Left renal cortex interstitium (tissue), 4 donors: ENCODE data around the gene ZMYND19. TPM values are rescaled to one million over a fixed set of nuclear protein-coding genes. Genes with fewer than 3 reads are reported as not detected.
"Not testable (repeated sequence)": the region's sequence is repeated elsewhere in the genome, so short reads cannot be mapped to it uniquely, and the experiment has no call there.

Source experiments
- DNase-seq, 4 donors: peaks; one replicate each; pipeline ENCODE4 v3.0.0-alpha.2; 2013; ENCODE audit warnings: low read depth in 4 of 4, low spot score in 2 of 4, missing footprints in 1 of 4
- polyA plus RNA-seq, 4 donors: library from polyadenylated mRNA; unstranded; fragments of 120-200 nt; gene quantifications; one replicate each; pipeline ENCODE4 v1.2.1, GENCODE V29; 2013; ENCODE audit not compliant: insufficient read length in 4 of 4

Gene ZMYND19
- polyA plus RNA-seq = 10 to 100 TPM; 17.6 to 26.5 (median 23.4) TPM

DNA sequence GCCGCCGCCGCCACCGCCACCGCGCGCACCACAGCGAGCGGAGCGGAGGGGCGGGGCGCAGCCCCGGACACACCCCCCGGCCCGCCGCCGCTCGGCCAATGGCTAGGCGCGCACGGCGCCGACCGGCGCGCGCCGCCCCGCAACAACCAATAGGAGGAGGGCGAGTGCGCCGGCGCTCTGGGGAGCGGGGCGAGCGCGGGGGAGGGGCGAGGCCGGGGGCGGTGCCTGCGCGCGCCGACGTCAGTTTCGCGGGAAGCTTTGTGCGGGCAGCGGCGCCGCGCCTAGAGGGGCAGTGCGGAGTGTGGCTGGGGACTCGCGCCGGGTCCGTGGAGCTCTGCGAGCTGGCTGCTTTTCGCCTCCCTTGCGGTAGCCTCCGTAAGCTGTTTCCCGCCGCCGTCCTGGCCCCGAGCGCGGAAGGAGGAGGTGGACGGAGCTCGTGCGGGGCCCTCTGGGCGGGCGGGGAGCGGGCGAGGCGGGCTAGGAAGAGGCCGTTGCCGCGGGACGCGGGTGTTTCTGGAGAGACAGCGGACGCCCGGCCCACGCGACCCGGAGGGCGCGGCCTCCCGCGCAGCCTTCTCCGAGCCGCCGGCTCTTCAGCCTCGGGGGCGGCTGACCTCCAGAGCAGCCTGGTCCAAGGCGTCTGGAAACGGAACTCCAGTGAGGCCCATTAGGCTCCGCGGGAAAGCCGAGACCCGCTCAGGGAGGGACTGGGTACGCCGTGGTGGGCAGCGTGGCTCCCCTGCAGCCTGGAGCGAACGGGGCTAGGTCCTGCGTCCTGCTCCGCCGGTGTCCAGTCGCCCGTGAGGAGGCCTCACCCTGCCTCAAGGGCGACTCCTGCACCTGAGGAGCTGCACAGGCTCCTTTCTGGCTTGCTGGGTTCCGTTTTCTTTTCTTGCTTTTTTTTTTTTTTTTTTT, at the start of gene ZMYND19:
Gene ZMYND19, minus strand, starts transcription at position 44 of the 915 bp plus-strand sequence. CDS start 249 bp downstream, outside the sequence.
- DNase-seq = peak; percentile 62 to 83 (median 74)

- no peak for DNase-seq
Measured at GRCh38 chr9:137639303-137640051, 49.2 kb upstream of the ZMYND19 start.

DNA sequence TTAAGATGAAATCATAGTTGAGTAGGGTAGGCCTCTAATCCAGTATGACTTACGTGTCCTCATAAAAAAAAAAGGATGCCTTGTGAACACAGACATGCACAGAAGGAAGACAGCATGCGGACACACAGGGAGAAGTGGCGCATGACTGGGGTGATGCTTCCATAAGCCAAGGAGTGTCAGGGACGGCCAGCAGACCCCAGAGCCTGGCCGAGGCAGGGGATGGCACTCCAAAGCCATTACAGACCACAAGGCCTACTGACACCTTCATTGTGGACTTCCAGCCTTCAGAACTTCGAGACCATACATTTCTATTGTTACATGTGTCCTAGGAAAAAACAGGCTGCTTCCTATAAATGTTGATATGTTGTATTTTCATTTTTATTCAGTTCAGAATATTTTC, 48.4 kb upstream of the ZMYND19 start:
- DNase-seq = no peak

DNA sequence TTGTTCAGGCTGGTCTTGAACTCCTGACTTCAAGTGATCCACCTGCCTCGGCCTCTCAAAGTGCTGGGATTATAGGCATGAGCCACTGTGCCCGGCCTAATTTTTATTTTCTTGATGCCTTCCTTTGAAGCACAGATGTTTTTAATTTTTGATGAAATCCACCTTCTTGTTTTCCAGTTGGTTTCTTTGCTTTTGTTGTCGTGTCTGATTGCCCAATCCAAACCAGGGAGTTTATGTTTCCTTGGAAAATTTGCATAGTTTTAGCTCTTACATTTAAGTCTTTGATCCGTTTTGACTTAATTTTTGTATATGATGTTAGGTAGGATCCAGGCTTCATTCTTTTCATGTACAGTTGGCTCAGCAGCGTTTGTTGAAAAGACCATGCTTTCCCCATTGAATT, 43.7 kb upstream of the ZMYND19 start:
- DNase-seq = no peak

GRCh38 chr9:137632230-137633161, 42.2 kb upstream of the ZMYND19 start:
- no peak for DNase-seq

- DNase-seq = no peak
Measured at GRCh38 chr9:137631345-137632229, 41.3 kb upstream of the ZMYND19 start.

DNA sequence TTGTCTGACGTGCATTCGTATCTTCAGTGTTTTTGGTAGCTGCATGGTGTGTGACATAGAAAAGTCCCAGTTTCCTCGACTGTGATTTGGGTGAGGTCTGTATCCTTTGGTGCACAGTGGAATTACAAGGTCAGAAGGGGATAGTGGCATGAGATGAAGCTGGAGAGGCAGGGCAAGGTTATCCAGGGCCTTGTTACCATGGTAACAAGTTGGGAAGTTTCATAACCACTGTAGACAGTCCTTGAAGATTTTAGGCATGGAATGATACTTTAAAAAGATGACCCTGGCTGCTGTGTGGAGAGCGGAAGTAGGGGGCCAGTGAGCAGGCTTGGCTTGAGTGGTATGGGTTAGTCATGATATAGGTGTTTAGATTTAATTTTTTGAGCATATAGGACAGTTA, 40.4 kb upstream of the ZMYND19 start:
- no peak for DNase-seq

GRCh38 chr9:137630126-137630525, 39.8 kb upstream of the ZMYND19 start:
- no peak for DNase-seq

GRCh38 chr9:137627406-137627805, 37.1 kb upstream of the ZMYND19 start:
- DNase-seq = not testable (repeated sequence)

DNA sequence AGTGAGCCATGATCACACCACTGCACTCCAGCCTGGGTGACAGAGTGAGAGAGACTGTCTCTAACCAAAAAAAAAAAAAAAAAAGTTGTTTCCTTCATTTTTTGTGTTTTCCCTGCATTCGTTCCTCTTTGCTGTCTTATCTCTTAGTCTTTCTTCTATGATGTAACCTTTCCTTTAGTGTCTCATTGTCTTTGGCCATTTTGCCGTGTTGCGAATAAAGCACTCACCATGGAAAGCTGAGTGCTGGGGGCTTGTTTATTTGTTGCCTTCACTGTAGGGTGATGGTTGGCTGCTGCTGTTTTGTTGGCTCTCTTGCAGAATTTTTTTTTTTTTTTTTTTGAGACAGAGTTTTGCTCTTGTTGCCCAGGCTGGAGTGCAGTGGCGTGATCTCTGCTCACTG, 36.2 kb upstream of the ZMYND19 start:
- no peak for DNase-seq

DNA sequence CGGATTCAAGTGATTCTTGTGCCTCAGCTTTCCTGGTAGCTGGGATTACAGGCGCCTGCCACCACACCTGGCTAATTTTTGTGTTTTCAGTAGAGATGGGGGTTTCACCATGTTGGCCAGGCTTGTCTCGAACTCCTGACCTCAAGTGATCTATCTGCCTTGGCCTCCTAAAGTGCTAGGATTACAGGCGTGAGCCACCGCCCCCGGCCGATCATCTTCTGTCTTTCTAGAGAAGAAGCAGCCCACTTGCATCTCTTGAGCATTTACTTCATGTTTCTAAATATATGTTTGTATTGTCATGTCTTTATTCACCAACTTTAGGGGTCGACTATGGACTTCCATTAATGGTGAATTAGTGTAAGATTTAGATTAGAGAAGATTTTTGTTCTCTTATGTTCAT, 31.9 kb upstream of the ZMYND19 start:
- not testable (repeated sequence) for DNase-seq

- DNase-seq = no peak
Measured at GRCh38 chr9:137621131-137621757, 30.9 kb upstream of the ZMYND19 start.

DNA sequence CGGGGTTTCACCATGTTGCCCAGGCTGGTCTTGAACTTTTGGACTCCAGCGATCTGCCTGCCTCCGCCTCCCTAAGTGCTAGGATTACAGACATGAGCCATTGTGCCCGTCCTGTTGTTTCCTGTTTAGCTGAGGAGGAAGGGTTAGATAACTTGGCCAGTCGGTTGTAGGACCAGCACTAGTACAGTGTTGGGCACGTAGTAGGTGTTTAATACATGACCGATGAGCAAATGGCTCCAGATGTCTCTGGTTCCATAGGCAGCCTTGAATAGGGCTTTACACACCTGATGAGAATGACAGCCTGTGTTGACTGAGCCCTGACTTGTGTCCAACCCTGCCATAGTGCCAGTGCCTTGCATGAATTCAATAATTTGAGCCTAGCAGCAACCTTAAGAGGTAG, 30.3 kb upstream of the ZMYND19 start:
- DNase-seq = no peak

GRCh38 chr9:137620048-137620405, 29.7 kb upstream of the ZMYND19 start:
- no peak for DNase-seq

DNA sequence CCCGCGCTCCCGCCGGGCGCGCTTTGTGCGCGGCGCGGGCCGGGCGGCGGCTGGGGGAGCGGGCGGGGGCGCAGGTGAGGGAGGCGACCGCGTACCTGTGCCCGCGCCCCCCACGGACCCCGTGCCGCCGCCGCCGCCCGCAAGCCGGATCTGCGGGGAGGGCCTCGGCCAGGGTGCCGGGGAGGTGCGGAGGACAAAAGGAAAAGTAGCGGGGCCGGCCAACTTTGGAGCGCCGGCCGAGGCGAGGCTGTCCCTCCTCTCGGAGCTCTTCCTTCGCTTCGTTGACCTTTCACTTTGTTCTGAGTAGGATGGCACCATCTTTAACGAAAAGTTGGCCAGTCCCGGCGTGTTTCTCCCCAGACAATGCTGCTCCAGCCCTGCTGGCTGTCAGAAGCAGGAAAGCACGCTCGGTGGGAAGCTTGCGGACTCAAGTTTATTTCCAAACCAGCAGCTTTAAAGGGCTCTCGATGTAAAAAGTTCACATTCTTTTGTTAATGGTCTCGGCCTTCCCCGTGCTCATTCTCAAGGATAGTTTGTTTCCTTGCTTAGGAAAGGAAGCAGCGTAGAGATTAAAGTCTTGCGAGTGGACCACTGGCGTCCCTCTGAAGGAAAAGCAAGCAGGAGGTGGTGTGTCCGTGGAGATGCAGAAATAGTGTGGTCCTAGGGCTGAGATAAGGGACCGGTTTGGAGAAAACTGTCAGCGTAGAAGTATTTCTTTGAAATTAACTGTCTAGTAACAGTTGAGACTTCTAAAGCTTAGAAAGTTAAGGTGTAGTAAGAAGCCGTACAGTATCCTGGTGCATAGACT, 29.1 kb upstream of the ZMYND19 start:
- peak in 1 of 4 donors; percentile 42 for DNase-seq

DNA sequence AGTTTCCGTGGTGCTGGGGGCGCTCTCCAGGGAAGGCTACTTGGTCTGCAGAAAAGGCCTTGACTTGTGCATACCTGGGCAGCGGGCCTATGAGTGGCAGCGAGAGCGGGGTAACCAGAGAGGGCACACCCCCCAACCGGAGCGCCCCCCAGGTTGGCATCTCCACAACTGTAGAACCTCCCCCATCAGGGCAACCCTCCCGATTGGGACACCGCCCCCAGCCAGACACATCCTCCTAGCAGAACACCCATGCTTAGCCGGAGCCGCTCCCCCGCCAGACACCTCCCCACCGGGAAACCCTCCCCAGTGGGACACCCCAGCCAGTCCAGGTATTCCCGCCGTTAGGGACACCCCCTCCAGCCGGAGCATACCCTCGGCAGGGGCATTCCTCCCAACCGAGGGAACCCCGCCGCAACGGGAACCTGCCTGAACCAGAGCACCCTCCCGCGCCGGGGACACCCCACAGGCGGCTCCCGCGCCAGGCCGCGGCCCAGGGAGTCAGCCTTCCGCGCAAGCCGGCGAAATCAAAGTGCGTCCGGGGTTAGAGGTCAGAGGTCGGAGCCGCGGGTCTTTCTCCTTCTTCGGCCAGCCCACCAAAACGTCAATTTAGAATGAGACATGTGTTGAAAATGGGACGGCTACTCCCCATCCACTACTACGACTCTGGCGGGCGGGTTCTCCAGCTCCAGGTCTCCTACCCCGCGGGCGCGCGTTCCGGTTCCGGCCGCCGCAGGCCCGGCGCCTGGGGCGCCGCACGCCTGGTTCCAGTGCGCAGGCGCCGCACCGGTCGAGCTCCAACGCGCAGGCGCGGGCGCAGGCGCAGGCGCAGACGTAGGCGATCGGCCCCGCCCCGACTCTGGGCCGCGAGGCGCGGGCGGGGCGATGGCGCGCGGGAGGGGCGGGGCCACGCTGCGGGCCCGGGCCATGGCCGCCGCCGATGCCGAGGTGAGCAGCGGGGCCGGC, 28.1 kb upstream of the ZMYND19 start, which contains the start of gene EHMT1:
Gene EHMT1, plus strand, starts transcription at position 901 of the 963 bp plus-strand sequence. Its CDS starts 24 bp downstream, at position 925.
- DNase-seq = peak in 3 of 4 donors; percentile 67 to 77 (median 76)

DNA sequence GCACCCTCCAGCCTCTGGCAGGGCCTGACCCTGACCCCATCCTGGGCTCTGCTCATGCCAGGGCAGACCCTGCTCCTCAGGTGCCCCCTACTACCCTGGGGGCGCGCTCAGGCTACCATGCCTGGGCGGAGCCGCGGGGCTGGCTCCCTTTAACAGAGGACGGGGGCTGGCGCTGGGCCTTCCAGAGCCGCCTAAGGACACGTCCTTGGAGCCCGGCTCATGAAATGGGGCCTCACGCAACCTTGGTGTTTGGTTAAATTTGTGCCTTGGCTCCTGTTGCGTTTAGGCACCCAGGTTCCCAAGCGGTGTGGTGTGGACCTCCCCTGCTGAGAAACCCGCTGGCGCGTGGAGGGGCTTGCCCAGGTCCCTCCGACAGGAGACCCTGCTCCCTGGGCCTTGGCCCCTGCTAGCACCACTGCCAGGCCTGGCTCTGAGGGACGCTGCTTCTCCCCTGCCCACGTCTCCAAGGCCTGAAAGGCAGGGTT, 25.1 kb upstream of the ZMYND19 start:
- DNase-seq = no peak
